Thyroid gland (tissue), 4 donors: Measurements from ENCODE around the gene ACLY. TPM values are rescaled to one million over a fixed set of nuclear protein-coding genes. Genes with fewer than 3 reads are reported as not detected.
A peak's percentile ranks its signal among the peaks of the same experiment; 100 is the strongest.

Experiments
- DNase-seq, 2 donors: peaks; one replicate each; pipeline ENCODE4 v3.0.0-alpha.2; 2019
- H3K27ac ChIP-seq, 3 donors: fragments of 200-600 bp; sonication (generic); 1 replicate in 2 of 3; 2 replicates in 1 of 3; pipeline ENCODE4 v1.5.1; 2016 to 2019; ENCODE audit warnings: mild to moderate bottlenecking in 1 of 3, moderate library complexity in 1 of 3
- H3K27me3 ChIP-seq: fragments of 200-600 bp; sonication (generic); one replicate; pipeline ENCODE4 v1.5.1; 2019
- H3K36me3 ChIP-seq, 2 donors: fragments of 200-600 bp; sonication (generic); one replicate each; pipeline ENCODE4 v1.5.1; 2016 to 2019
- H3K4me1 ChIP-seq, 2 donors: fragments of 200-600 bp; sonication (generic); one replicate each; pipeline ENCODE4 v1.5.1; 2017 to 2019
- H3K4me3 ChIP-seq, 3 donors: fragments of 200-600 bp; sonication (generic); replicated peaks in 1 of 3; 1 replicate in 2 of 3; 2 replicates in 1 of 3; pipeline ENCODE4 v1.5.1; 2016; ENCODE audit warnings: mild to moderate bottlenecking in 1 of 3
- H3K9me3 ChIP-seq: fragments of 200-600 bp; sonication (generic); one replicate; pipeline ENCODE4 v1.5.1; 2017
- POLR2A ChIP-seq, 2 donors: fragments of 450-650 bp; IDR thresholded peaks; one replicate each; pipeline ENCODE4 v1.6.1; 2017; ENCODE audit warnings: antibody characterized with exemption in 2 of 2, mild to moderate bottlenecking in 2 of 2, moderate library complexity in 1 of 2
- WGBS, 2 donors: methylation state at CpG; one replicate each; pipeline ENCODE4 v1.1.5; 2017; 5-methylcytosine and 5-hydroxymethylcytosine counted together
- intact Hi-C: fragments of 100-400 bp; cut with DNase I; formaldehyde crosslinking; loops from one replicate; pipeline ENCODE4 v1.15.1; 2023
- total RNA-seq, 4 donors: library from RNA; depleted of rRNA; stranded (reverse); fragments of >200 nt; gene quantifications; one replicate each; pipeline ENCODE4 v1.2.3, GENCODE V29; 2016
- TF ChIP-seq, protein P1 (sequence below), 6 experiments: fragments of 200-600 bp in 3 of 6; fragments of 450-650 bp in 3 of 6; sonication (generic) in 3 of 6; IDR thresholded peaks; one replicate each; pipeline ENCODE4 v1.5.1; 2016 to 2019; ENCODE audit warnings: antibody characterized with exemption in 6 of 6, mild to moderate bottlenecking in 2 of 6, inconsistent platforms in 1 of 6, moderate library complexity in 1 of 6

ACLY gene
- total RNA-seq, 4 donors from 2014 or later, result 62.6 to 85.2 (median 78.8) TPM

GRCh38 chr17:41965694-41966462 lies 47.1 kb upstream of the ACLY start:
- H3K4me3 ChIP-seq, result peak overlapping the region in 2 of 3 donors; percentile 3 to 90
- WGBS, 2 donors, result 2% methylated on average over 16 to 17 of the region's 18 CpGs
- peaks cover 0 to 4% of the 10 kb centered on the region in 2 donors for H3K36me3 ChIP-seq
- TF ChIP-seq, protein P1, sequence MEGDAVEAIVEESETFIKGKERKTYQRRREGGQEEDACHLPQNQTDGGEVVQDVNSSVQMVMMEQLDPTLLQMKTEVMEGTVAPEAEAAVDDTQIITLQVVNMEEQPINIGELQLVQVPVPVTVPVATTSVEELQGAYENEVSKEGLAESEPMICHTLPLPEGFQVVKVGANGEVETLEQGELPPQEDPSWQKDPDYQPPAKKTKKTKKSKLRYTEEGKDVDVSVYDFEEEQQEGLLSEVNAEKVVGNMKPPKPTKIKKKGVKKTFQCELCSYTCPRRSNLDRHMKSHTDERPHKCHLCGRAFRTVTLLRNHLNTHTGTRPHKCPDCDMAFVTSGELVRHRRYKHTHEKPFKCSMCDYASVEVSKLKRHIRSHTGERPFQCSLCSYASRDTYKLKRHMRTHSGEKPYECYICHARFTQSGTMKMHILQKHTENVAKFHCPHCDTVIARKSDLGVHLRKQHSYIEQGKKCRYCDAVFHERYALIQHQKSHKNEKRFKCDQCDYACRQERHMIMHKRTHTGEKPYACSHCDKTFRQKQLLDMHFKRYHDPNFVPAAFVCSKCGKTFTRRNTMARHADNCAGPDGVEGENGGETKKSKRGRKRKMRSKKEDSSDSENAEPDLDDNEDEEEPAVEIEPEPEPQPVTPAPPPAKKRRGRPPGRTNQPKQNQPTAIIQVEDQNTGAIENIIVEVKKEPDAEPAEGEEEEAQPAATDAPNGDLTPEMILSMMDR (IDR thresholded peaks at IDR 0.05), result peak in 1 of 6 experiments; percentile 8
- TF ChIP-seq POLR2A (IDR thresholded peaks at IDR 0.05), result peak in 1 of 2 donors; percentile 57
- intact Hi-C loops, result loop anchor here (10.0 kb wide), 1 partner anchor 231 kb away; the partner anchor contains the start of gene HAP1
- DNase-seq, result peak; percentile 93 to 94
- H3K9me3 ChIP-seq, result no peaks in the 10 kb centered on the region
- no peaks in the 10 kb centered on the region for H3K27me3 ChIP-seq
- H3K27ac ChIP-seq, result peak overlapping the region; percentile 61 to 91 (median 85)
- peaks cover 12 to 39% of the 10 kb centered on the region in 2 donors for H3K4me1 ChIP-seq

DNA sequence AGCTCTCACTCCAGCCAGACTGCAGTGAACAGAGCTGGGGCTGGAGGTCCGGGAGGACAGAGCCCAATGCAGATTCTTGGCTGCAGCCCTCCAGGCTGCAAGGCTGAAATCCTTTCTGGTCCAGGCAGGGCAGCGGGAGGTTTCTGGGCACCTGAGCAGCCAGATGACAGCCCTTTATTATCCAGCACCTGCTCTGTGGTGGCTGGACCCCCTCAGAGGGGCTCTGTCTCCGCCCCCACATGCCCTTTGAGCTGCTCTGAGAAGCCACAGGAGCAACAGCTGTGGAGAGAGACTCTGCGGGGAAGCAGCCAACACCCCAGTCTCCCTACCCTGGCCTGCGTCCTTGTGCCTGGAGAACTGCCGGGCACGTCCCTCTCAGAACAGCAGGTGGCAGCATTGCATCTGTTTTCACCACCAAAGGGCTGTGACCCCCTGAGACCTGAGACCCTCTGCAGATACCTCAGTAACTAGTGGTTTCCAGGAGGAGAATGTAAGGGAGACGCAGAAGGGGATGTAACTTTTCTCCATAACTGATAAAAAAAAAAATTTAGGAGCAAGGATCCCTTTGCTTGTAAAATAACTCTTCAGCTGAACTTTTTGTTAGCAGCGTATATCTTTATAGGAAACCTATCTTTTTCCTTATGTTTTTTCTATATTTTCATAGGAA lies 44.1 kb upstream of the ACLY start:
- peak; percentile 73 to 76 for DNase-seq
- TF ChIP-seq, protein P1 (IDR thresholded peaks at IDR 0.05), result peak in 5 of 6 experiments; percentile 67 to 92 (median 81)
- TF ChIP-seq POLR2A (IDR thresholded peaks at IDR 0.05), result no peak
- H3K36me3 ChIP-seq, result no peaks in the 10 kb centered on the region
- 23 to 29% methylated on average over 8 to 9 of the region's 9 CpGs for WGBS, 2 donors
- no peaks in the 10 kb centered on the region for H3K27me3 ChIP-seq
- no peaks in the 10 kb centered on the region for H3K9me3 ChIP-seq
- intact Hi-C loops, result loop anchor here (5.0 to 10.0 kb wide), 2 partner anchors 154 to 228 kb away; partner anchors contain the start of gene HAP1
- peaks cover 18 to 26% of the 10 kb centered on the region in 2 donors for H3K4me1 ChIP-seq
- no peak overlapping the region for H3K27ac ChIP-seq
- no peak overlapping the region for H3K4me3 ChIP-seq

DNA sequence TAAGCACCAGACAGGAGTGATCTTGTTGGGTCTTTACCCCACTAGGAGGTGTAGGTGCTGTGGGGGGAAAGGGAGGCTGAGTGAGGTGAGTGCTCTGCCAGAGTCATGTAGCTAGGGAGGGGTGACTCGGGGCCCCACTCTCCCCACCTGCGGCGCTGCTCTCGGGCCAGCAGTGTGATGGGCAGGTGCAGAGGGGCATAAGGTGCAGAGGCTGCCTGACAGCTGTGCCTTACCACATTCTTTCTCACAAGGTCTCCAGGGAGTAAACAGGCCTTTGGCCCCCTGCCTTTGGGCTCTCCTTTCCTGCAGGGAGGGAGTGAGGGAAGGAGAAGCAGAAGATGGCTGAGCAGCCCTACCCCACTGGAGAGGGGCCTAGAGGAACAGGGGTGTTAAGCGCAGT lies 43.4 kb upstream of the ACLY start:
- Histone ChIP-seq H3K27ac (no peak overlapping the region), H3K4me1 (peaks cover 12 to 19% of the 10 kb centered on the region in 2 donors), H3K4me3 (no peak overlapping the region), H3K27me3 (no peaks in the 10 kb centered on the region), H3K9me3 (no peaks in the 10 kb centered on the region), H3K36me3 (no peaks in the 10 kb centered on the region)
- intact Hi-C loops, result loop anchor here (5.0 to 10.0 kb wide), 2 partner anchors 155 to 227 kb away; partner anchors contain the start of gene HAP1
- no peak for DNase-seq
- TF ChIP-seq POLR2A (IDR thresholded peaks at IDR 0.05), result no peak
- TF ChIP-seq, protein P1 (IDR thresholded peaks at IDR 0.05), result no peak
- WGBS, 2 donors, result 88 to 89% methylated on average over 5 of the region's 5 CpGs

GRCh38 chr17:41959336-41960095 lies 40.8 kb upstream of the ACLY start:
- Histone ChIP-seq H3K4me1 (peaks cover 6 to 8% of the 10 kb centered on the region in 2 donors), H3K27me3 (no peaks in the 10 kb centered on the region), H3K4me3 (no peak overlapping the region), H3K9me3 (no peaks in the 10 kb centered on the region), H3K36me3 (no peaks in the 10 kb centered on the region), H3K27ac (peak overlapping the region in 2 of 3 donors; percentile 46 to 54)
- WGBS, 2 donors, result 42 to 49% methylated on average over 12 to 17 of the region's 17 CpGs
- no peak for TF ChIP-seq POLR2A (IDR thresholded peaks at IDR 0.05)
- TF ChIP-seq, protein P1 (IDR thresholded peaks at IDR 0.05), result peak in 4 of 6 experiments; percentile 47 to 64 (median 55)
- intact Hi-C loops, result loop anchor here (5.0 to 10.0 kb wide), 2 partner anchors 158 to 225 kb away; partner anchors contain the start of gene HAP1
- DNase-seq, result peak; percentile 59 to 70
